OCI-LY7 (cell line): ENCODE data around the gene FANCC.

Experiments
- CTCF ChIP-seq: fragments of 200-600 bp; sonication (generic); conservative IDR thresholded peaks from 2 replicates; pipeline ENCODE4 v1.5.1; 2014; ENCODE audit warnings: mild to moderate bottlenecking, antibody characterized with exemption, low read length, moderate library complexity, mixed read lengths
- EZH2phosphoT487 ChIP-seq: fragments of 200-600 bp; sonication (generic); IDR thresholded peaks from 2 replicates; pipeline ENCODE4 v1.6.1; 2018; ENCODE audit warnings: low read depth, borderline replicate concordance, mild to moderate bottlenecking, mixed run types, antibody characterized with exemption, low read length, moderate library complexity, mixed read lengths

- TF ChIP-seq CTCF, result no peak
- no peak for TF ChIP-seq EZH2phosphoT487
These were observed 35.2 kb downstream of the FANCC start for GRCh38 chr9:95282332-95282731.
